ENCODE measurements around the gene FABP6. TPM values are rescaled to one million over a fixed set of nuclear protein-coding genes. Genes with fewer than 3 reads are reported as not detected.

The FABP6 gene
- total RNA-seq, 1 donor from 2014 or later = not detected

Other genes starting within 250 kb of the FABP6 start
- 41.0 and 50.0 TPM in 2 replicates for gene TTC1, start 220.4 kb upstream of the FABP6 start, total RNA-seq
- gene PWWP2A, start 110.1 kb upstream of the FABP6 start, total RNA-seq = 7.2 and 13.7 TPM in 2 replicates
- gene CCNJL, start 83.1 kb downstream of the FABP6 start, total RNA-seq = 3.5 and 6.3 TPM in 2 replicates
- gene C1QTNF2, start 141.1 kb downstream of the FABP6 start, total RNA-seq = under 0.01 and 0.20 TPM in 2 replicates
- 2.0 and 3.2 TPM in 2 replicates for gene FAM200C, start 170.5 kb downstream of the FABP6 start, total RNA-seq
- 41.4 and 67.3 TPM in 2 replicates for gene SLU7, start 189.6 kb downstream of the FABP6 start, total RNA-seq
- gene PTTG1, start 192.3 kb downstream of the FABP6 start, total RNA-seq = 25.8 and 64.3 TPM in 2 replicates

Measured in lung microvascular endothelial cell (primary cell).